HepG2 (cell line): ENCODE results near the gene MED12L. TPM values are rescaled to one million over a fixed set of nuclear protein-coding genes. Genes with fewer than 3 reads are reported as not detected.

Experiments used
- ATAC-seq: fragments of 200-7000 bp; cut with Tn5 transposase; 3 replicates; pipeline ENCODE4 v1.9.1; 2020; ENCODE audit warnings: mild to moderate bottlenecking, moderate library complexity
- BruUV-seq: library from RNA; stranded (reverse); fragments of 400-500 nt; replicated peaks from 2 replicates; lab custom pipeline; 2021; lab: Mats Ljungman, UMichigan
- CTCF ChIA-PET: fragments of 300-600 bp; formaldehyde crosslinking; extraction: SDS; loops from one replicate; lab custom pipeline; 2021; ENCODE audit warnings: low total read pairs, inconsistent platforms, low intra/inter-chr PET ratio; lab: Yijun Ruan, JAX
- POLR2A ChIA-PET: fragments of 350-600 bp; sonication (Branson Sonifier 250); formaldehyde crosslinking; loops from one replicate; lab custom pipeline; 2020; ENCODE audit warnings: antibody characterized with exemption, inconsistent platforms; lab: Yijun Ruan, JAX
- DNase-seq: peaks from one replicate; pipeline ENCODE4 v3.0.0-alpha.2; 2015; ENCODE audit warnings: low spot score
- FAIRE-seq: peaks from 3 replicates; lab custom pipeline; 2011; peaks lifted over from hg19 to GRCh38; lab: Jason Lieb, UNC
- H2AFZ ChIP-seq: one replicate; pipeline ENCODE4 v1.6.1; 2011; ENCODE audit warnings: low read length, inconsistent platforms
- H3K27ac ChIP-seq: fragments of 300-600 bp; 3 replicates; pipeline ENCODE4 v1.8.0; 2011; ENCODE audit warnings: mixed run types, mild to moderate bottlenecking, mixed read lengths, low read length, inconsistent platforms; ENCODE audit not compliant: insufficient read depth; ENCODE audit errors: extremely low read length
- H3K27me3 ChIP-seq, 2 experiments: fragments of 200-600 bp in 1 of 2; 2 replicates in 1 of 2; 3 replicates in 1 of 2; pipeline versions ENCODE4 v1.6.0 to v1.8.0; 2011; ENCODE audit warnings: low read length in 2 of 2, mild to moderate bottlenecking in 2 of 2, moderate library complexity in 2 of 2, inconsistent platforms in 1 of 2; ENCODE audit not compliant: insufficient read depth in 2 of 2, control insufficient read depth in 1 of 2
- H3K36me3 ChIP-seq, 2 experiments: fragments of 200-600 bp in 1 of 2; replicated peaks in 1 of 2; 2 replicates in 1 of 2; 3 replicates in 1 of 2; pipeline versions ENCODE4 v1.5.1 to v1.8.0; 2011; ENCODE audit warnings: low read length in 2 of 2, inconsistent platforms in 1 of 2; ENCODE audit not compliant: insufficient read depth in 2 of 2, control insufficient read depth in 1 of 2
- H3K4me1 ChIP-seq: 2 replicates; pipeline ENCODE4 v1.5.1; 2012; ENCODE audit warnings: low read length, inconsistent platforms; ENCODE audit not compliant: insufficient read depth
- H3K4me2 ChIP-seq: 2 replicates; pipeline ENCODE4 v1.6.0; 2011; ENCODE audit warnings: low read depth, low read length, inconsistent platforms
- H3K4me3 ChIP-seq, 3 experiments: fragments of 200-600 bp in 1 of 3; sonication (generic), shearing (Covaris generic) in 1 of 3; replicated peaks in 1 of 3; 2 replicates each; pipeline ENCODE4 v1.5.1; 2011 to 2016; ENCODE audit warnings: low read length in 3 of 3, inconsistent platforms in 2 of 3, low read depth in 2 of 3, mild to moderate bottlenecking in 2 of 3, control low read depth in 1 of 3, mixed read lengths in 1 of 3; ENCODE audit not compliant: insufficient read depth in 1 of 3
- H3K79me2 ChIP-seq: one replicate; pipeline ENCODE4 v1.6.1; 2011; ENCODE audit warnings: low read length, inconsistent platforms; ENCODE audit not compliant: insufficient read depth
- H3K9ac ChIP-seq: 2 replicates; pipeline ENCODE4 v1.6.0; 2011; ENCODE audit warnings: mild to moderate bottlenecking, low read depth, low read length, inconsistent platforms; ENCODE audit not compliant: insufficient read depth
- H3K9me3 ChIP-seq: 2 replicates; pipeline ENCODE4 v1.5.1; 2012; ENCODE audit warnings: mild to moderate bottlenecking, low read length
- H4K20me1 ChIP-seq: 2 replicates; pipeline ENCODE4 v1.6.0; 2011; ENCODE audit warnings: inconsistent platforms, mild to moderate bottlenecking, low read length, moderate library complexity; ENCODE audit not compliant: insufficient read depth
- HDAC1 ChIP-seq: sonication (generic); formaldehyde crosslinking; IDR thresholded peaks from 2 replicates; pipeline ENCODE4 v1.5.1; 2020; ENCODE audit warnings: mild to moderate bottlenecking, missing genetic modification reagents
- NR0B2 ChIP-seq: sonication (generic); formaldehyde crosslinking; IDR thresholded peaks from 2 replicates; pipeline ENCODE4 v1.4.0; 2020; ENCODE audit warnings: mild to moderate bottlenecking, missing genetic modification reagents
- PAX8 ChIP-seq: sonication (generic); formaldehyde crosslinking; IDR thresholded peaks from 2 replicates; pipeline ENCODE4 v1.8.0; 2022; ENCODE audit warnings: mild to moderate bottlenecking, missing genetic modification reagents, borderline replicate concordance
- REXO4 ChIP-seq: sonication (generic); formaldehyde crosslinking; IDR thresholded peaks from 2 replicates; pipeline ENCODE4 v1.8.0; 2022; ENCODE audit warnings: missing genetic modification reagents, mild to moderate bottlenecking, borderline replicate concordance
- THAP9 ChIP-seq: sonication (generic); formaldehyde crosslinking; IDR thresholded peaks from 2 replicates; pipeline ENCODE4; 2020; ENCODE audit warnings: missing genetic modification reagents, mild to moderate bottlenecking, borderline replicate concordance
- ZBTB37 ChIP-seq: sonication (generic); formaldehyde crosslinking; IDR thresholded peaks from 2 replicates; pipeline ENCODE4 v1.4.0; 2020; ENCODE audit warnings: mild to moderate bottlenecking, missing genetic modification reagents
- ZNF382 ChIP-seq: sonication (generic); formaldehyde crosslinking; IDR thresholded peaks from 2 replicates; pipeline ENCODE4 v1.5.0; 2020; ENCODE audit warnings: missing genetic modification reagents, mild to moderate bottlenecking, borderline replicate concordance
- ZNF558 ChIP-seq: sonication (generic); formaldehyde crosslinking; IDR thresholded peaks from 2 replicates; pipeline ENCODE4 v1.9.0; 2022; ENCODE audit warnings: mild to moderate bottlenecking, missing genetic modification reagents, borderline replicate concordance
- ZNF674 ChIP-seq: sonication (generic); formaldehyde crosslinking; IDR thresholded peaks from 2 replicates; pipeline ENCODE4 v1.5.0; 2020; ENCODE audit warnings: low read depth, mild to moderate bottlenecking, missing genetic modification reagents
- ZNF678 ChIP-seq: sonication (generic); formaldehyde crosslinking; IDR thresholded peaks from 2 replicates; pipeline ENCODE4 v1.4.0; 2020; ENCODE audit warnings: mild to moderate bottlenecking, missing genetic modification reagents
- ZNF737 ChIP-seq: sonication (generic); formaldehyde crosslinking; IDR thresholded peaks from 2 replicates; pipeline ENCODE4 v1.5.0; 2020; ENCODE audit warnings: missing genetic modification reagents, mild to moderate bottlenecking, borderline replicate concordance
- ZNF816 ChIP-seq: sonication (generic); formaldehyde crosslinking; IDR thresholded peaks from 2 replicates; pipeline ENCODE4 v1.8.0; 2022; ENCODE audit warnings: missing genetic modification reagents, mild to moderate bottlenecking, borderline replicate concordance
- ZNF83 ChIP-seq: sonication (generic); formaldehyde crosslinking; IDR thresholded peaks from 2 replicates; pipeline ENCODE4 v1.4.0; 2020; ENCODE audit warnings: missing genetic modification reagents, mild to moderate bottlenecking, borderline replicate concordance
- WGBS: methylation state at CpG from one replicate; pipeline ENCODE4 v1.1.6; 2017; ENCODE audit warnings: low lambda C conversion rate; 5-methylcytosine and 5-hydroxymethylcytosine counted together
- in situ Hi-C: cut with HindIII; loops from 2 replicates; pipeline ENCODE4 v1.10.0; 2017; ENCODE audit warnings: low pct_unique_long_range_greater_than_20kb; ENCODE audit not compliant: extremely low pct_ligation_motif_present
- intact Hi-C: fragments of 100-400 bp; cut with micrococcal nuclease; formaldehyde crosslinking; loops from one replicate; pipeline ENCODE4 v1.10.0; 2022; ENCODE audit not compliant: unreplicated experiment
- polyA plus RNA-seq, 8 experiments: library from polyadenylated mRNA; depleted of rRNA in 3 of 8; stranded (reverse) in 7 of 8; unstranded in 1 of 8; fragments of >200 nt; fragmentation: Illumina TruSeq in 4 of 8; extraction: Trizol in 4 of 8; gene quantifications; 2 replicates each; pipeline versions ENCODE4 v1.2.1 to v1.2.3, GENCODE V29; 2011 to 2016; ENCODE audit warnings: low read depth in 4 of 8, missing spikeins in 1 of 8, mixed read lengths in 1 of 8; ENCODE audit not compliant: insufficient read depth in 1 of 8
- total RNA-seq, 5 experiments: library from RNA; depleted of rRNA; stranded (reverse); fragments of >200 nt; fragmentation: Illumina TruSeq; extraction: Trizol; gene quantifications; 2 replicates each; pipeline ENCODE4 v1.2.3, GENCODE V29; 2016; ENCODE audit warnings: low read depth in 1 of 5

Gene MED12L
- total and polyA plus RNA-seq, 2 of the 13 experiments (the other 11 are each of a cell fraction or from before 2014, with no cell fraction given), result 0.07 to 0.64 TPM

GRCh38 chr3:151276038-151276686 is 190.7 kb downstream of the MED12L start:
- no peak overlapping the region for H3K9ac ChIP-seq
- no peak overlapping the region for H3K4me2 ChIP-seq
- H3K4me1 ChIP-seq, result no peaks in the 10 kb centered on the region
- BruUV-seq, result no TSS peak
- TF ChIP-seq ZNF737 (CRISPR knock-in tag) (no peak), ZNF83 (no peak)
- TF ChIP-seq, all 625 proteins: peak for 0
- H2AFZ ChIP-seq, result no peak overlapping the region
- no peak for DNase-seq
- WGBS, result 13% methylated on average over 2 of the region's 2 CpGs
- H4K20me1 ChIP-seq, result no peaks in the 10 kb centered on the region
- intact Hi-C loops (no loop called here), in situ Hi-C loops (no loop called here)
- no peak overlapping the region for H3K4me3 ChIP-seq
- no peaks in the 10 kb centered on the region for H3K27me3 ChIP-seq
- no peaks in the 10 kb centered on the region for H3K9me3 ChIP-seq
- H3K27ac ChIP-seq, result no peak overlapping the region
- no peaks in the 10 kb centered on the region for H3K36me3 ChIP-seq
- POLR2A ChIA-PET, result no interaction called here
- FAIRE-seq, result no peak
- CTCF ChIA-PET, result no interaction called here
- ATAC-seq, result no peak
- H3K79me2 ChIP-seq, result no peaks in the 10 kb centered on the region

- H3K79me2 ChIP-seq, result no peaks in the 10 kb centered on the region
- no peak overlapping the region for H3K4me2 ChIP-seq
- CTCF ChIA-PET, result no interaction called here
- POLR2A ChIA-PET, result no interaction called here
- no peak overlapping the region for H3K4me3 ChIP-seq
- H3K36me3 ChIP-seq, result no peaks in the 10 kb centered on the region
- ATAC-seq (no peak), FAIRE-seq (no peak), DNase-seq (no peak)
- H3K27me3 ChIP-seq, result no peaks in the 10 kb centered on the region
- no TSS peak for BruUV-seq
- intact Hi-C loops, result no loop called here
- no peaks in the 10 kb centered on the region for H3K9me3 ChIP-seq
- H3K9ac ChIP-seq, result no peak overlapping the region
- H4K20me1 ChIP-seq, result no peaks in the 10 kb centered on the region
- no peak overlapping the region for H3K27ac ChIP-seq
- in situ Hi-C loops, result no loop called here
- H3K4me1 ChIP-seq, result no peaks in the 10 kb centered on the region
- WGBS, result 58% methylated on average over 6 of the region's 6 CpGs
- H2AFZ ChIP-seq, result no peak overlapping the region
- no peak for TF ChIP-seq PAX8 (CRISPR knock-in tag)
- TF ChIP-seq REXO4 (CRISPR knock-in tag), result no peak
- TF ChIP-seq ZNF382, result no peak
- no peak for TF ChIP-seq THAP9 (CRISPR knock-in tag)
- no peak for TF ChIP-seq ZBTB37 (CRISPR knock-in tag)
- no peak for TF ChIP-seq ZNF678
- no peak for TF ChIP-seq ZNF674
- no peak for TF ChIP-seq ZNF816 (CRISPR knock-in tag)
- TF ChIP-seq NR0B2, result no peak
- no peak for TF ChIP-seq ZNF558 (CRISPR knock-in tag)
- no peak for TF ChIP-seq HDAC1 (CRISPR knock-in tag)
Measured at GRCh38 chr3:151276687-151277042, 191.2 kb downstream of the MED12L start.
